Measurements from ENCODE around the gene GNAL.
"Not testable (repeated sequence)": the region's sequence is repeated elsewhere in the genome, so short reads cannot be mapped to it uniquely, and the experiment has no call there.

The GNAL gene

DNA sequence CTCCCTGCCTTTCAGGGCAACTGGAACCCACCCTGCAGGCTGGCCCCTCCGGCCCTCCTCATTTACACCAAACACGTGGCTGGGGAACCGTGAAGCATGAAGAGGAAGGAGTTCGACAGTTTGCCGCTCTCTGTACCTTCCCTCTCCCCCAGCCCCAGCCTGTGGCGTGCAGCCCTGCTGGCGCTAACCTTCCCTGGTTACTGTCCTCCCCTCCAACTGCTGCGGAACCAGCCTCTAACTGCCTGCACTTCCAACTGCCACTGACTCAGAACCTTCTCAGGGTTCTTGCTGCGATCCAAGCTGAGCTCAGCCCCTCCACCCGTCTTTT, 19.2 kb upstream of the GNAL start:
- no peak for DNase-seq

DNA sequence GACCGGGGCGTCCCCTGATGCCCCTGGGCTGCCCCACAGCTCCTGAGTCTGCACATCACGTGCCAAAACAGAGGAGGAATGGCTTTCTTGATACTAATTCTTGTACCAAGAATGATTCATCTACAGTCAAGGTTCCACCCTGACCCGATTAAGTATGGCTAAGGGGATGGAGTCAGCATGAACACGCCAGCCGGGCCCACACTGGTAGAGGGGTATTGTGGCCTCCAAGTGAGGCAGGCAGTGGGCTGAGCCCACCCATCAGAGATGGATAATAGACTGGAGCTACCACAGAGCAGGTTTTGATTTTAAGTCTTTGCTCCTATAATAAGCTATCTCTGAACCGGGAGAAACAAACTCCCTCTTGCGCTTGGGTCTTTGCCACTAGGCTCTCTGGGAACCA, 17.9 kb upstream of the GNAL start:
- no peak for DNase-seq

- no peak for DNase-seq
Measured at GRCh38 chr18:11672198-11672597, 16.9 kb upstream of the GNAL start.

GRCh38 chr18:11672846-11673454, 16.1 kb upstream of the GNAL start:
- no peak for DNase-seq

DNA sequence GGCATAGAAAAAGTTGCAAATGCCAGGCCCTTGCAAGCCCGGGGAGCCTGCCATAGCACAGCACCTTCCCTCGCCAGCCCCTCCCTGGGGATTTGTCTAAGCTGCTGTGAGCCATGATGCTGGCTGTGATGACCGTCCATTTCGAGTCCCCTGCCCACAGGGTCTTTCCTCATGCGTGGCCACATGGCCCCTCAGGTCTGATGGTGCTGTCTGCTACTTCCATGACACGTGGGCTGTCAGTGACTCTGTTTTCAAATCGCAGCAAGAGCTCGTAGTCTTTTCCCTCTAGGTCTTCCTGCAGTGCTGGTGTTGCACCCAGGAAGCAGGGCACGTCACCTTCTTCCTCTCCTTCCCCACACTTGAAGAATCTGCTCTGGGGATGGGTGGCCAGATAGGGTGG, 15.5 kb upstream of the GNAL start:
- DNase-seq = no peak

GRCh38 chr18:11674119-11674518, 14.9 kb upstream of the GNAL start:
- DNase-seq = no peak

DNA sequence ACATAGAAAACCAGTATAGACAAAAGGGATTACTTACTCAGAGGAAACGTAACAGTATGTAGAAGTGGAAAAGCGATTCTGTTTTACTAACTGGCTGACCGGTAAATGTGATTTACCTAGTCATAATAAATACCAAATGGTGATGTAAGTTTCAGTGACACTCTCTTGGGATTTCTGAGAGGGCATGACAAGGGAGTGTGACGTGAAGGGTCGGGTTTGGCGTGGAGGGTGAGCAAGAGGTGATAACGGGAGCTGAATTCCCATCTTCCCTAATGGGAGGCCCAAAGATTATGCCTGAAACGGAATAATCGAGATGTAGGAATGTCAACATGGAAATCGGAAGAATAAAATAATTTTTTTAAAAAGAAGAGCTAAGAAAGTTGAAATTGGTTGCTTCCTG, 12.7 kb upstream of the GNAL start:
- DNase-seq = no peak

DNA sequence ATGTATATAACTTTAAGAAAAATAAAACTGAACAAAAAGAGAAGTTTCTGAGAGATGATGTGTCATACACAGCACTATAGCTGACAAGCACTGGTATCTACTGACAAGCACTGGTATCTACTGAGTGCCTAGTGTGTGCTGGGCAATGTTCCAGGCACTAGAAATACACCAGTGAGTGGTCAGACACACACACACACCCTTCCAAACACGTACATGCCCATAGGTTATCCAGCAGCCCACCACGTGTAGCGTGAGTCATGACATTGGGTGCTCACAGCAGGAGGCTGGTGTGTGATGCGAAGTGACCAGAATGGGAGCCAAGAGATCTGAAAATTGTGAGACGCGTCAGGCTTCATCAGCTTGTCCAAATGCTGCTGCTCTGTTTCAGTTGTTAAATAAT, 12.2 kb upstream of the GNAL start:
- no peak for DNase-seq

DNA sequence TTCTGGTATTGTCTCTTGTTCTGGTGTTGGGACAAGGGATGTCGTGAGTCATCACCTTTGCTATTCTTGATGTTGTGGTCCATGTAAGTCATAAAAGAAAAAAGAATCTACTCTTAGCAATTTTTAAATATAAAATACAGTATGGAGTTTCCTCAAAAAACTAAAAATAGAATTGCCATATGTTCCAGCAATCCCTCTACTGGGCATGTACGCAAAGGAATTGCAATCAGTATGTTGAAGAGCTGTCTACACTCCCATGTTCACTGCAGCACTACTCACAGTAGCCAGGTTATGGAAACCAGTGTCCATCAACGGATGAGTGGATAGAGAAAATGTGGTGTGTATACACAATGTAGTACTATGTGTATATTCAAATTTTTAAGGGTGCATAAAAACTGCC, 10.9 kb upstream of the GNAL start:
- DNase-seq = no peak

GRCh38 chr18:11689669-11690565, 853 bp downstream of the GNAL start:
- peak; percentile 74 for DNase-seq

DNA sequence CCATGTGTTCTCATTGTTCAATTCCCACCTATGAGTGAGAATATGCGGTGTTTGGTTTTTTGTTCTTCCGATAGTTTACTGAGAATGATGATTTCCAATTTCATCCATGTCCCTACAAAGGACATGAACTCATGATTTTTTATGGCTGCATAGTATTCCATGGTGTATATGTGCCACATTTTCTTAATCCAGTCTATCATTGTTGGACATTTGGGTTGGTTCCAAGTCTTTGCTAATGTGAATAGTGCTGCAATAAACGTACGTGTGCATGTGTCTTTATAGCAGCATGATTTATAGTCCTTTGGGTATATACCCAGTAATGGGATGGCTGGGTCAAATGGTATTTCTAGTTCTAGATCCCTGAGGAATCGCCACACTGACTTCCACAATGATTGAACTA, 1.6 kb downstream of the GNAL start:
- not testable (repeated sequence) for DNase-seq

GRCh38 chr18:11695736-11696135, 6.7 kb downstream of the GNAL start:
- no peak for DNase-seq

DNA sequence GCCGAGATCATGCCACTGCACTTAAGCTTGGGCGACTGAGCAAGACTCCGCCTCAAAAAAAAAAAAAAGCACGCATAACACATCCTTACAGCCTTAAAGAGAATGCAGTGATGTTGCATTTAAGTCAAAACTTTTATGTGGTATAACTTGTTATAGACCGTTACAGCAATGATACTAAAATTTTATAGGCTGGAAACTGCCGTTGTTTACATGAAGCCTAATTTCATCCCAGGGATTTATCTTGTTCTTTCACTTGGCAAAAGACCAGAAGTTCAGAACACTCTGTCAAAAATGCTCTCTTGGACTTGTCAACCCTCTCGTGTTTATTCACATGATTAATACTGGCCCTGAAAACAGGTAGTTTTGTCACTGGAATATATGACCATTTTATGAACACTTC, 7.4 kb downstream of the GNAL start:
- DNase-seq = peak; percentile 65

DNA sequence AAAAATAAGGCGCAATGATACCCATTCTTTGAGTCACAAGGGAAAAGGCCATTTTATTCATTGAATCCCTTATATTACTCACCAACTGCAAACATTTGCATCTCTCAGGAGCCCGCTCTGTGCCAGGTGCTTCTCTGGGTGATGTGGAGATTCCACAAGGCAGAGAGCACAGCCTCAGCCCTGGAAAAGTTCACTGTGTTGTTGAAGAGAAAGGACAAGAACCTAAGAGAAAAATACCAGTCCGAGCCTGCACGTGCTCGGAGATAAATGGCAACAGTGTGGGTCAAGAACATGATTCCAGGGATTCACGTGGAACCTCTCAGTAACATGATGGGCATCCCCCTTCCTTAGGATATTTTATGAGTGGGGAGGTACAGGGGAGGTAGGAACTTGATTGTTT, 11.8 kb downstream of the GNAL start:
- DNase-seq = no peak

DNA sequence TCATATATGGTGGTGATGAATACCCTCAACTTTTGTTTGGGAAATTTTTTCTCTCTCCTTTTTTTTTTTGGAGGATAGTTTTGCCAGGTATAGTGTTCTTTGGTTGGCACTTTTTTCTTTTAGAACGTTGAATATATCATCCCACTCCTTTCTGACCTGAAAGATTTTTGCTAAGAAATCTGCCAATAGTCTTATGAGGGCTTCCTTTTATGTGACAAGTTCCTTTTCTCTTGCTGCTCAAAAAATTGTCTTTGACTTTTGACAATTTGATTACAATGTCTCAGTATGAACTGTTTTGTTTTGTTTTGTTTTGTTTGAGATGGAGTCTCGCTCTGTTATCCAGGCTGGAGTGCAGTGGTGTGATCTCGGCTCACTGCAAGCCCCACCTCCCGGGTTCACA, 21.5 kb downstream of the GNAL start:
- no peak for DNase-seq

DNA sequence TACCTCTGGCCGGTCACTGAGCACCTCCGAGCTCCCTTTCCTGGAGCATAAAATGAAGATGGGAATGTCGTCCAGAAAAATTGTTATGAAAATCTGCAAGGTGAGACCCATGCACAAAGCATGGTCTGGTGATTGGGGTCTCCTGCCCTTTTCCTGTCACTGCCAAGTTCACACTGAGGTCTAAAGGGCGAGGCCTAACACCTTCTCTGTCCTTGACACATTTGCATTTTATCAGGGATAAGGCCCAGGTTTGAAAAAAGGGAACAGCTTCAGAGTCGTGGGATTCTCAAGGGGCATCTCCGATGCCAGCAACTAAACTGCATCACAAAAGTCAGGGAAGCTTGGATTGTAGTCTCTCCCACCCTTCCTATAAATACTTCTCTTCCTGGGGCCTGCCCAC, 24.7 kb downstream of the GNAL start:
- no peak for DNase-seq

DNA sequence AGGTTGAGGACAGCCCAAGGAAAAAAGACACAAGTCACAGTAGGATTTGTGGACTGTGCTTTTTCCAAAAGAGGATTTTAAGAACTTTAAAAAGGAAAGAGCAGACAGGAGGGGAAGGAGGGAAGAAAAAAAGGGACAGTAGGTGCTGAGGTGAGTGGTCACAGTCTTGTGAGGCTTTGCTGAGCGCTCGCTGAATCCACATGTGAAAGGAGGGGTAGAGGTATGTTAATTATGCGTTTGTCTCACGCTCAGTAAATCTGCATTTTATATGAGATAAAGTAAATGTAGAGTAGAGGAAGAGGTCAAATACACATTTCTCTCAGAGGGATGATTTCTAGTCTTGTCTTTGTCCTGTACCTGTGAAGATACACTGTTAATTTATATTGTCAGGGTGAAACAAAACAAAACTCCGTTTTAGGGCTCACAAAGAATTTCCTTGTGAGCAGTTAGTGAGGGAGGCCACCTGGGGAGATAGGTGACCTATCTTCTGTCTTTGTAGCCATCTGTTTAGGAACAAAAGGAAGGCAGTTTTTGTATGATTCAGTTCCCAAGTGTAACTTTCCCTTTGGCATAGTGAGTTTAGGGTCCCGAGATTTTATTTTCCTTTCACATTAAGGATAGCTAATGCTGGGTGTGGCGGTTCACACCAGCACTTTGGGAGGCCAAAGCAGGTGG, 25.3 kb downstream of the GNAL start:
- DNase-seq = no peak

- DNase-seq = not testable (repeated sequence)
Measured at GRCh38 chr18:11716767-11717315, 27.8 kb downstream of the GNAL start.

GRCh38 chr18:11719050-11719449, 30.0 kb downstream of the GNAL start:
- DNase-seq = no peak

DNA sequence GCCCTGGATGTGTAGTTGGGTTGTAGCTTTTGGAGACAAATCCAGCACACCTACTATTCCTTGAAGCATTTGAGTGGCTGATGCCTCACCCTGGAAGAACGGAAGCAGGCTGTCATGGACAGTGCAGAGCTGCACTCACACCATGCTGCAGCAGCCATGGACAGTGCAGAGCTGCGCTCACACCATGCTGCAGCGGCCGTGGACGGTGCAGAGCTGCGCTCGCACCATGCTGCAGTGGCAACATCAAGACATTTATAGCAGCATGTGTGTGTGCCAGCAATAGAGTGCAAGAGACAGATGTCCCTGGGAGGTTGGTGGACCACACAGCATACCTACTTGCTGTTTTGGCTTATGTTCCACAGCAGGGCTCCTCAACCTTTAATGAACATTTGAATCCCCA, 30.6 kb downstream of the GNAL start:
- no peak for DNase-seq

DNA sequence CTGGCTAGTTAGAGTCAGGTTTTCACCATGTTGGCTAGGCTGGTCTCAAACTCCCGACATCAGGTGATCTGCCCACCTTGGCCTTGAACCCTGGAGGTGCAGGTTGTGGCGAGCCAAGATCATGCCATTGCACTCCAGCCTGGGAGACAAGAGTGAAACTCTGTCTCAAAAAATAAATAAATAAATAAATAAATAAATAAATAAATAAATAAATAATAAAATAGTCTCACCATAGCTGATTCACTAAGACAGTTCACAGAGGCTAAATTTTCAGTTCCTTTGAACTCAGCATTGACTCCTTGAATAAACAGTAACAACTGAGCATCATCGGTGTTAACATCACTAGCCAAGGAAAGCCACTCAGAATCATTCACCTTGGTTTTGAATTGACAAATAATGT, 32.7 kb downstream of the GNAL start:
- no peak for DNase-seq

DNA sequence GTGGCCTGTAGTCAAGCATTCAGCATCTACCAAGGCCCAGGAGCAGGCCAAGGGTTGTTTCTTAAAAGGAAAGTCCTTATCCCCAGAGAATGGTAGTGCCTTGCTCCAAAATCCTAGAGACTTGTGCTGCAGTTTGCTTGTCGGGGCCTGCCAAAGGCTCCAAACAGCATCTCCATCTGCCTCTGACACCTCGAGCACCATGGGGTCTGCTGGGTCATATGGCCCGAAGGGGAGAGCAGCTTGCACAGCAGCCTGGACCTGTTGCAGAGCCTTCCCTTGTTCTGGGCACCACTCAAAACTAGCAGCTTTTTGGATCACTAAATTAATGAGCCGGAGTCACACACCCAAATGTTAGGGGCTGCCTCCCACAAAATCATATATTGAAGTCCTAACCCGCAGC, 35.7 kb downstream of the GNAL start:
- DNase-seq = peak; percentile 93

GRCh38 chr18:11726556-11726955, 37.5 kb downstream of the GNAL start:
- DNase-seq = no peak

GRCh38 chr18:11728249-11728648, 39.2 kb downstream of the GNAL start:
- peak; percentile 61 for DNase-seq

Measured in NCI-H82 (cell line).